Neural cell (in vitro differentiated cells): ENCODE measurements around the gene ABCF3. TPM values are rescaled to one million over a fixed set of nuclear protein-coding genes. Genes with fewer than 3 reads are reported as not detected.

ENCODE experiments used
- H2AFZ ChIP-seq: fragments of 200-600, 300-800 bp; sonication (generic), shearing (Covaris generic); 2 replicates; pipeline ENCODE4 v1.6.0; 2014; ENCODE audit warnings: low read depth, mild to moderate bottlenecking, antibody characterized with exemption, low read length, moderate library complexity
- H3F3A ChIP-seq: fragments of 200-600 bp; shearing (Covaris generic); 2 replicates; pipeline ENCODE4 v1.6.1; 2016; ENCODE audit warnings: mild to moderate bottlenecking, moderate library complexity, mixed read lengths, antibody characterized with exemption, low read length; ENCODE audit not compliant: insufficient read depth, poor library complexity, severe bottlenecking
- H3K27ac ChIP-seq: fragments of 200-600, 300-800 bp; sonication (generic), shearing (Covaris generic); 2 replicates; pipeline ENCODE4 v1.5.1; 2014; ENCODE audit warnings: mild to moderate bottlenecking, low read length, moderate library complexity
- H3K27me3 ChIP-seq: fragments of 300-800, 200-600 bp; sonication (generic), shearing (Covaris generic); 2 replicates; pipeline ENCODE4 v1.6.0; 2014; ENCODE audit warnings: mild to moderate bottlenecking, low read depth, low read length, moderate library complexity; ENCODE audit not compliant: insufficient read depth
- H3K36me3 ChIP-seq: fragments of 300-800, 200-600 bp; sonication (generic), shearing (Covaris generic); 2 replicates; pipeline ENCODE4 v1.5.1; 2014; ENCODE audit warnings: mild to moderate bottlenecking, antibody characterized with exemption, low read length, moderate library complexity; ENCODE audit not compliant: insufficient read depth
- H3K4me2 ChIP-seq: fragments of 300-800, 200-600 bp; sonication (generic), shearing (Covaris generic); 2 replicates; pipeline ENCODE4 v1.6.0; 2014; ENCODE audit warnings: mild to moderate bottlenecking, low read length
- H3K4me3 ChIP-seq: fragments of 300-800, 200-600 bp; sonication (generic), shearing (Covaris generic); 2 replicates; pipeline ENCODE4 v1.5.1; 2014; ENCODE audit warnings: mild to moderate bottlenecking, low read length, moderate library complexity
- H3K79me2 ChIP-seq: fragments of 200-600 bp; shearing (Covaris generic); replicated peaks from 2 replicates; pipeline ENCODE4 v1.6.0; 2014; ENCODE audit warnings: mild to moderate bottlenecking, low read length, moderate library complexity; ENCODE audit not compliant: insufficient read depth
- H3K9ac ChIP-seq: fragments of 300-800, 200-600 bp; sonication (generic), shearing (Covaris generic); 2 replicates; pipeline ENCODE4 v1.6.1; 2016; ENCODE audit warnings: mild to moderate bottlenecking, low read length, mixed read lengths
- H3K9me2 ChIP-seq: fragments of 200-600 bp; shearing (Covaris generic); 2 replicates; pipeline ENCODE4 v1.6.1; 2016; ENCODE audit warnings: mild to moderate bottlenecking, low read length, mixed read lengths; ENCODE audit not compliant: insufficient read depth
- H3K9me3 ChIP-seq: fragments of 200-600, 300-800 bp; sonication (generic), shearing (Covaris generic); 2 replicates; pipeline ENCODE4 v1.6.1; 2016; ENCODE audit warnings: mild to moderate bottlenecking, mixed run types, low read length, moderate library complexity, mixed read lengths
- H4K20me1 ChIP-seq: fragments of 200-600 bp; shearing (Covaris generic); 2 replicates; pipeline ENCODE4 v1.6.1; 2016; ENCODE audit warnings: mild to moderate bottlenecking, mixed run types; ENCODE audit not compliant: insufficient read depth
- CTCF ChIP-seq: fragments of 450-650 bp; IDR thresholded peaks from 2 replicates; pipeline ENCODE4 v1.5.1; 2014; ENCODE audit warnings: antibody characterized with exemption, mild to moderate bottlenecking, moderate library complexity; ENCODE audit not compliant: poor library complexity, severe bottlenecking
- EP300 ChIP-seq: fragments of 450-650 bp; conservative IDR thresholded peaks from 2 replicates; pipeline ENCODE4 v1.6.1; 2014; ENCODE audit warnings: antibody characterized with exemption, mild to moderate bottlenecking, moderate library complexity; ENCODE audit not compliant: poor library complexity, severe bottlenecking
- EZH2 ChIP-seq: fragments of 200-600, 300-800 bp; shearing (Covaris generic), sonication (generic); IDR thresholded peaks from 2 replicates; pipeline ENCODE4 v1.6.1; 2014; ENCODE audit warnings: antibody characterized with exemption, low read length, borderline replicate concordance, mild to moderate bottlenecking; ENCODE audit not compliant: insufficient read depth, poor library complexity, severe bottlenecking
- MXI1 ChIP-seq: fragments of 450-650 bp; conservative IDR thresholded peaks from 2 replicates; pipeline ENCODE4 v1.6.1; 2014; ENCODE audit warnings: antibody characterized with exemption, mild to moderate bottlenecking; ENCODE audit not compliant: poor library complexity, severe bottlenecking
- POLR2AphosphoS5 ChIP-seq: IDR thresholded peaks from 2 replicates; pipeline ENCODE4 v1.6.1; 2012
- RAD21 ChIP-seq: fragments of 450-650 bp; conservative IDR thresholded peaks from 2 replicates; pipeline ENCODE4 v1.6.1; 2014; ENCODE audit warnings: antibody characterized with exemption, mild to moderate bottlenecking, moderate library complexity
- REST ChIP-seq: IDR thresholded peaks from 2 replicates; pipeline ENCODE4 v1.6.1; 2012; ENCODE audit warnings: borderline replicate concordance
- SMC3 ChIP-seq: fragments of 450-650 bp; conservative IDR thresholded peaks from 2 replicates; pipeline ENCODE4 v1.6.1; 2014; ENCODE audit warnings: antibody characterized with exemption, mild to moderate bottlenecking, moderate library complexity; ENCODE audit not compliant: poor library complexity
- TAF1 ChIP-seq: IDR thresholded peaks from 2 replicates; pipeline ENCODE4 v1.6.1; 2012; ENCODE audit warnings: low read depth
- polyA plus RNA-seq: library from polyadenylated mRNA; depleted of rRNA; stranded (reverse); fragments of >200 nt; gene quantifications from 2 replicates; pipeline ENCODE4 v1.2.3, GENCODE V29; 2014

Gene ABCF3
- polyA plus RNA-seq, 1 donor from 2014 or later: 40.3 TPM

- H3K9ac ChIP-seq: no peak overlapping the region
- H3K36me3 ChIP-seq: no peaks in the 10 kb centered on the region
- TF ChIP-seq TAF1 (no peak), EZH2 (no peak), REST (no peak), MXI1 (no peak), RAD21 (no peak), SMC3 (no peak), POLR2AphosphoS5 (no peak), EP300 (no peak), CTCF (no peak)
- no peaks in the 10 kb centered on the region for H3K79me2 ChIP-seq
- H4K20me1 ChIP-seq: no peaks in the 10 kb centered on the region
- no peaks in the 10 kb centered on the region for H3F3A ChIP-seq
- H3K4me3 ChIP-seq: no peak overlapping the region
- H3K27ac ChIP-seq: no peak overlapping the region
- no peaks in the 10 kb centered on the region for H3K27me3 ChIP-seq
- H3K4me2 ChIP-seq: no peak overlapping the region
- H2AFZ ChIP-seq: no peak overlapping the region
- H3K9me3 ChIP-seq: no peaks in the 10 kb centered on the region
- H3K9me2 ChIP-seq: no peaks in the 10 kb centered on the region
These were observed 8.1 kb downstream of the ABCF3 start for GRCh38 chr3:184193991-184194539.

- H3K36me3 ChIP-seq: no peaks in the 10 kb centered on the region
- TF ChIP-seq SMC3 (no peak), TAF1 (no peak), RAD21 (no peak), POLR2AphosphoS5 (no peak), EZH2 (no peak), MXI1 (no peak), REST (no peak), CTCF (no peak), EP300 (no peak)
These were observed 10.5 kb downstream of the ABCF3 start for GRCh38 chr3:184196536-184196935.

More at GRCh38 chr3:184196536-184196935, 10.5 kb downstream of the ABCF3 start:
- Histone ChIP-seq H2AFZ (no peak overlapping the region), H4K20me1 (no peaks in the 10 kb centered on the region), H3K9me2 (no peaks in the 10 kb centered on the region), H3K79me2 (no peaks in the 10 kb centered on the region), H3K9me3 (no peaks in the 10 kb centered on the region), H3K27me3 (no peaks in the 10 kb centered on the region), H3K9ac (no peak overlapping the region), H3K4me3 (no peak overlapping the region), H3F3A (no peaks in the 10 kb centered on the region), H3K4me2 (no peak overlapping the region), H3K27ac (no peak overlapping the region)
